ELF-1 (cell line): ENCODE measurements around the gene ARFIP1.
"Not testable (repeated sequence)": the region's sequence is repeated elsewhere in the genome, so short reads cannot be mapped to it uniquely, and the experiment has no call there.

Experiments used
- DNase-seq: peaks from one replicate; pipeline ENCODE4 v3.0.0-alpha.2; 2016; ENCODE audit warnings: low read depth, low spot score

ARFIP1 gene, protein sequence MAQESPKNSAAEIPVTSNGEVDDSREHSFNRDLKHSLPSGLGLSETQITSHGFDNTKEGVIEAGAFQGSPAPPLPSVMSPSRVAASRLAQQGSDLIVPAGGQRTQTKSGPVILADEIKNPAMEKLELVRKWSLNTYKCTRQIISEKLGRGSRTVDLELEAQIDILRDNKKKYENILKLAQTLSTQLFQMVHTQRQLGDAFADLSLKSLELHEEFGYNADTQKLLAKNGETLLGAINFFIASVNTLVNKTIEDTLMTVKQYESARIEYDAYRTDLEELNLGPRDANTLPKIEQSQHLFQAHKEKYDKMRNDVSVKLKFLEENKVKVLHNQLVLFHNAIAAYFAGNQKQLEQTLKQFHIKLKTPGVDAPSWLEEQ

DNA sequence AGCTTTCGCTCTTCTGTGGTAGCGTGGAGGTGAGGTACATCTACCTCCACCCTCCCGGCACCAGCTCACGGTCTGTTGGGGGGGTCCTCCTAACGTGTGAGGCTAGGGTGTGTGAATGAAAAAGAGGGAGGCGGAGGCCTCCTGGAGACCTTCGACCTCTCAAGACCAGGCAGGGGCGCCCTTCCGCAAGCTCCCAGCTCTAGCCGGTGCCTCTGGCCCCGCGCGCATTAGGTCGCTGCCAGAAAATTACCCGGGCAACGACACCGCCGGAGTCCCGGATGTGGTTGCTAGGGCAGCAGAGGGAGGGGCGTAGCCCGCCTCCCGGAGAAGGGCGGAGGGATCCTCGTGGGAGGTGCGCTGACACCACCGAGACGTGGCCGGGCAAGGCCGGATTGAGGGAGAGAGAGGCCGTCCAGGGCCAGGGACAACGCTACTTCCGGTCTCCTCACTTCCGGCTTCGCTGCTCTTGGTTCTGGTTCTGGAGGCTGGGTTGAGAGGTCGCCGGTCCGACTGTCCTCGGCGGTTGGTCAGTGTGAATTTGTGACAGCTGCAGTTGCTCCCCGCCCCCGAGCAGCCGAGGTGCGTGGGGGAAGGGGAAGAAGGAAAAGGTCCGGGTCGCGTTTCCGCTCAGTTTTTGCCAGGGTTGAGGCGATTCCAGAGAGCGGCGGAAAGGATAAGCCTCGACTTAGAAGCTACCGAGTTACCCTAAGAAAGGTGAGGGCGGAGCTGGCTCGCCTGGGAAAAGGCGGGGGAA, at the start of gene ARFIP1, which contains the start of gene TIGD4:
Gene ARFIP1 (plus strand): TSS at position 442 of the 754 bp plus-strand sequence. CDS start 49,680 bp downstream, outside the sequence.
Gene TIGD4 (minus strand): TSS at position 218 of the 754 bp plus-strand sequence. CDS start 8,726 bp downstream, outside the sequence.
- peak; percentile 99 for DNase-seq

DNA sequence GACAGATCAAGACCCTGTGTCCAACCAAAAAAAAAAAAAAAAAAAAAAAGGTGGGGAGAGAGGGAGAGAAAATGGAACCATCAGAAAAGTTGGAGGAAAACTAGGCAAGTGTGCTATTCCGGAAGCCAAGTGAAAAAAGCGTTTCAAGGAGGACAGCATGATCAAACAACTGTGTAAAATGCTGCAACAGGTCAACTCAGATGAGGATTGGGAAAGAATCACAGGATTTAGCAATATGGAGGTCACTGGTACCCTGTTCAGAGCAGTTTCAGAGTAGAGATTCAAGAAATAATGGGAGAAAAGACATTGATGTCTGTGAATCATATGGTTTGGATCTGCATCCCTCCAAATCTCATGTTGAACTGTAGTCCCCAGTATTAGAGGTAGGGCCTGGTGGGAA, 47.8 kb upstream of the ARFIP1 start:
- no peak for DNase-seq

DNA sequence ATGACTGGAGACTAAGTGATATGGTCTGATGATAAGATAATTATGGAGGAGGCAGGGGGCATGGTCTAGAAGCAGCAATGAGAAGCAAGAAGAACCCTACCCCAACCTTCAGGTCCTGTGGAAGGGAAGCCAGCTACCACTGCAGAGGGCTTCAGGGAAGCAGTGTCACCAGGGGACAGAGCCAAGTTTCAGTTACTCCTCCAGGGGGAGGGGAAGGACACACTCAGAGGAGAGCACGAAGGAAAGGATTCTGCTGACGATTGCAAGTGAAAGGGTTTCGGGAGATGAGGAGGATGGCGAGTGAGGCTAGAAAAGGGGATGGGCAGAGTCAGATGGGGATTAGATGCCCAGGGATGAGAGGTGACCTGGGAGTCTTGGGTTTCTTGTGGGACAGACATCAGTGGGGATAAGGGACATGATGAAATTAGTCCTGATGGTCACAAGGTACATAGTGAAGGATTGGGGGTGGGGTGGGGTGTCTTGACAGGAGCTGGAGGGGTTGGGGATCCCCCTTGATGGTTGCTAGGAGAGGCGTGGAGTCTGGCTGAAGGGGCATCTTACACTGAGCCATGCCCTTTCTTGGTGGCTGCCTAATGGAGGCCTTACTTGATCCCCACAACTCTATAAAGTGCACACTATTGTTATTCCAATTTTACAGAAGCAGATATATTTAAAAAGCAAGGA, 45.6 kb upstream of the ARFIP1 start:
- DNase-seq, result no peak

DNA sequence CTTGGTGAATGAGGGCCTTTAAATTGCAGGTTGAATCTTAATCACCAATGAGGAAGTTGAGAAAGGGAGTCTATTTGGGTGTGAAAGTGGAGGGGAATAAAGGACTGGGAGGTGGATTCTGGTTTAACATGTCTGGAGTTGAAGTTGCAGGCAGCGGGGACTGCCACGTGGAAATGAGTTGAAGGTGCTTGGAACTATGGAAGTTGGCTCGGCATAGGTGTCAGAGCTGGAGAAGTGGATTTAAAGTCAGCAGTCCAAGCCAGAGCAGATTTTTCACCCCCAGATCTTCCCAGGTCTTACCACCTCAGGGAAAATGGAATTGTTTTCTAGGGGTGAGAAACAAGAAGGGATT, 45.1 kb upstream of the ARFIP1 start:
- peak; percentile 18 for DNase-seq

DNA sequence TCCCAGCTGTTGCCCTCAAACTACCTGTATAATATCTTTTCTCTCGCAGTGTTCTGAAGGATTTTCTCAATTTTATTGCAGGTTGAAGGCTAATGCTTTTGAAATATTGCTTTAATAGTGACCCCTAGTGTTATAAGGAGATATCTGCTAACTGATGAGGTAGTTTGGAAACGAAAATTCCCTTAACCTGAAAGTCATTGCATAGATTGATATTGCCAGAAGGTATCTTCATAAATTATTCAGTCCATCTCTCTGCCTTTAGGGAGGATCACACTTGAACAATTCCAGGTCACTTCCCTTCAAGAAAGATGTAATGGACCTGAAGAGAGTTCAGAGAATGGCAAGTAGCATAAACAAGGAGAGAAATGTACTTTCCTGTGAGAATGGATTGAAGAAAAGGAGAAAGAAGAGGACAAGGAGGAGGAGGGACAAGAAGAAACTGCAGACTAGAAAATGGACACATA, 44.3 kb upstream of the ARFIP1 start:
- DNase-seq, result no peak

DNA sequence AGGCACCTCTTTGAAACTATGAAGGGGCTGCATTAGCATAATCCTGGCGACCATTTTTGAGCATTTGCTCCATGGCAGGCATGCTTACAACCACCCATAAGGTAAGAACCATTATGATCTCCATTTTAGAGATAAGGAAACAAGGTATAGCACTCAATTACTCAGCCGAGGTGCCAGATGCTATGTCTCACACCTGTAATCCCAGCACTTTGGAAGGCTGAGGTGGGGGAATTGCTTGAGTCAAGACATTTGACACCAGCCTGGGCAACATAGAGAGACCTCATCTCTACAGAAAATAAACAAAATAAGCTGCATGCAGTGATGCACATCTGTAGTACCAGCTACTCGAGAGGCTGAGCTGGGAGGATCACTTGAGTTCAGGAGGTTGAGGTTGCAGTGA, 43.8 kb upstream of the ARFIP1 start:
- DNase-seq, result no peak

DNA sequence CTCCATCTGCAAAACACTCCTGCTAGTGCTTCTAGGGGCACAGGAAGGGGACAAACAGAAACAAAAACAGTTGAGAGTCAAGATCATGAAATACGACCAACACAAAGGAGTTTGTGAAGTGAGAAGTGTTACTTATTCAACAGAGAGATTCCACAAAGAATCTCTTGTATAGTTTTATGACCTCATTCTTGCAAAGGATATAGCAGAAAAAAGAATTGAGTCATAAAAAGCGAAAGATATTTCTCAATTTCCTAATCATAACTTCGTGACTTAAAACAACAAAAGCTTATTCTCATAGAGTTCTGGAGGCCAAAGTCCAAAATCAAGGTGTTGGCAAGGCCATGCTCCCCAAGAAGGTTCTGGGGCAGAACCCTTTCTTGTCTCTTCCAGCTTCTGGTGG, 40.9 kb upstream of the ARFIP1 start:
- no peak for DNase-seq

DNA sequence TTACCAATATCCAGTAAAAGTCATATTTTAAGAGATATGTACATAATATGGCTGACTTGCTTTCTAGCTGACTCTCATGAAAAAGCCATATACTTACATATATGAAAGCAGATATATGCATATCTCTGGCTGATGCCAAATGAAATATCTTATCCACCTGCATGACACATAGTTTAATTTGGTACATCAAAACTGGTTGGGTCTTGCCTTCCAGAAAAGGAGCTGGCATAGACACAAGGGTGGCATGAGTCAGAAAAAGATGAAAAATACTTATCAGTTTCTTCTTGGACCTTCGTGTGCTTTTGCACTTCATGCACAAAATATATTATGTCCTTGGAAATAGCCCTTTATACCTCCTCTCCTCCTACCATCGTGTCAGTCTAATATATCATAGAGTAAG, 32.3 kb upstream of the ARFIP1 start:
- DNase-seq, result no peak

DNA sequence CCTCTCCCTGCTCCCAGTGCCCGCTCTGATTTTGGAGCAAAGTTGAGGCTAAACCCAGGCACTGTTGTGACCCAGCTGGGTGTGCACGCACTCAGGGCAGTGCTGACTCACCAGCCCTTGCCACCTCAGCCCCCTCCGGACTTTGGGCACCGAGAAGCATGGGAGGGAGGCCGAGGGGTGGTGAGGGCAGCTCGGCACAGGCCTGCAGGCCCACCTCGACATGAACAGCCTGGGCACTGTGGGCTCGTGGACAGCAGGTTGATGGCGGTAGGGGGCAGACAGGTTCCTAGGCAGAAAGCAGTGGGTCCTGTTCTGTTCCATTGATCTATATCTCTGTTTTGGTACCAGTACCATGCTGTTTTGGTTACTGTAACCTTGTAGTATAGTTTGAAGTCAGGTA, 31.1 kb upstream of the ARFIP1 start:
- DNase-seq, result no peak

DNA sequence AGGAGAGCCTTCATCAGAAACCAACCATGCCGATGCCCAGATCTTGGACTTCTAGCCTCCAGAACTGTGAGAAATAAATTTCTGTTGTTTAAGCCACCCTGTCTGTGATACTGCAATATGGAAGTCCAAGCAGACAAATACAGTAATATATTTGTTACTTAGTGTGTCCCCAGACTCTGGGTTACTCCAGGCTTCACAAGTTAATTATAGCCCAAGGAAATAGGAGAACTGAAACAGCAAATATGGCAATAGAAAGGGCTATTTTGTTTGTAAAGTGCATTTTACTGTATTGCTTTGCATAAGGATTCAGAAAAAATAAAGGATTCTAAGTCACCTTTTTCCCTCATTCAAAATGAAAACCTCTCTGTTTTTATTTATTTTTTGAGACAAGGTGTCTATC, 16.0 kb upstream of the ARFIP1 start:
- no peak for DNase-seq

DNA sequence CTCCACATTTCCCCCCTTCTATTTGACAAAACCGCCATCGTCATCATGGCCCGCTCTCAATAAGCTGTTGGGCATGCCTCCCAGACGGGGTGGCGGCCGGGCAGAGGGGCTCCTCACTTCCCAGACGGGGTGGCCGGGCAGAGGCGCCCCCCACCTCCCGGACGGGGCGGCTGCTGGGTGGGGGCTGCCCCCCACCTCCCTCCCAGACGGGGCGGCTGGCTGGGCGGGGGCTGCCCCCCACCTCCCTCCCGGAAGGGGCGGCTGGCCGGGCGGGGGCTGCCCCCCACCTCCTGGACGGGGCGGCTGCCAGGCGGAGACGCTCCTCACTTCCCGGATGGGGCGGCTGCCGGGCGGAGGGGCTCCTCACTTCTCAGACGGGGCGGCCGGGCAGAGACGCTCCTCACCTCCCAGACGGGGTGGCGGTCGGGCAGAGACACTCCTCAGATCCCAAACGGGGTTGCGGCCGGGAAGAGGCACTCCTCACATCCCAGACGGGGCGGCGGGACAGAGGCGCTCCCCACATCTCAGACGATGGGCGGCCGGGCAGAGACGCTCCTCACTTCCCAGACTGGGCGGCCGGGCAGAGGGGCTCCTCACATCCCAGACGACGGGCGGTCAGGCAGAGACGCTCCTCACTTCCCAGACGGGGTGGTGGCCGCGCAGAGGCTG, 14.6 kb upstream of the ARFIP1 start:
- DNase-seq, result not testable (repeated sequence)

DNA sequence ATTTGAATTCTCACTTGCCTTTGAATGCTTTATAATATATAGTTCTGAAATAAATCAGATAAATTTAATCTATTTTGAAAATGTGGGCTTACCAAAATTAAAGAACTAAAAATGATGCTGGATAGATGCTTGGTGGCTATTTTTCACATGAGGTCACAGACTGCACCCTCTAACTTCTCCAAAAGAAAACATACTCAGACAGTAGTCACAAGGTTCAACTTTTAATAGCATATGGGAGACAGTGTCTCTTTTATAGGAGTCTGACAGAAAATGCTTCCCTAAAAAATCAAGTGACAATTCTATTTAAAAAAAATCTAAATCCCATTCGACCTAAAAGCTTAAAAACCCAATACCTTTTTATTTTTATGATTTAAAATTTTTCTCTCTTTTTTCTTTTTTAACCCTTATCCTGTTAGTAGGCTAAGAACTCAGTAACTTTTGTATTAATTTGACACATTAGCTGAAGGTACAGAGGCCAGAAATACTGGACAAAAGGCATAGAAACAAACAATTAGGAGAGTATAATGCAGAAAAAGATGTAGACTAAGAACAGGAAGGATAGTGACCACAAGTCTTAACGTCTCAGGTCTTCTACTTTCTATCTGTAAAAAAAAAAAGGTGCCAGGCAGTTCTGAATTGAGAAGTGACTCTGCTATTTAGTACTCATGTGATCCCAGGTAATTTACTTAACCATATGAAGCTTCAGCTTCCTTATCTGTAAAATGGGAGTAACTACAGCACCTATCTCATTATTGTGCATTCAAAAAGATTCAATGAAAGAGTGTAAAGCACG, 7.8 kb upstream of the ARFIP1 start:
- DNase-seq, result no peak

DNA sequence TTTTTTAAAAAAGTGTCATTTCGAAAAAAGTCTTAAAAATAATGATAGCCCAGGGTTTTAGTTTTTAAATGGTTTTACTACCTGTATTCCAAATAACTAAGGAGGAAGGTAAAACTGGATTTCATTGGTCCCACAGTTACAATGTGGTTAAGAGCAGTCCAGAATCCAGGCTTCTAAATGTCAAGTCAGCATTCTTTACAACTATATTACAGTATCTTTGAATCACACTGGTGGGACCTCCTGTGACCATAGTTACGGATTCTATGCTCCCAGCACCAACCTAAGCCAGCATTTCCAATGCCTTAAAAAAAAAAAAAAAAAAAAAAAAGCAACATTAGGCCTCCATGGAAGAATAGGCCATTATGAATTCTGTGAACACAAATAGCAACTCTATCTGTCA, 6.4 kb upstream of the ARFIP1 start:
- no peak for DNase-seq

DNA sequence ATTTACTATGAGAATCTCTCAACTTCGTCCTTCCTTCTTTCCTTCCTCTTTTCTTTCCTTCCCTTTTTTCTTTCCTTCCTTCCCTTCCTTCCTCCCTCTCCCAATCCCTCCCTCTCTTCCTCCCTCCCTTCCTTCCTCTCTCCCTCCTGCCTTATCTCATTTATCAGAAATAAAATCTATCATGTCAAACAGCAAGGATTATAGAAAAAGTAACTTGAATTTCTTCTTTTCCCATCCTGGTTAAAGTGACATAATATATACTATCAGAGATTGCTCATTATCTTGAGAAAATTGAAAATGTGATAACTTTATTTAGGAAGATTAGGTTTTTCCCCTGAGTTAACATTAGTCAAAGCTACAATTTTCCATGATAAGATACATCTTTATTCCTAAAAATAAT, 5.8 kb upstream of the ARFIP1 start:
- DNase-seq, result no peak

DNA sequence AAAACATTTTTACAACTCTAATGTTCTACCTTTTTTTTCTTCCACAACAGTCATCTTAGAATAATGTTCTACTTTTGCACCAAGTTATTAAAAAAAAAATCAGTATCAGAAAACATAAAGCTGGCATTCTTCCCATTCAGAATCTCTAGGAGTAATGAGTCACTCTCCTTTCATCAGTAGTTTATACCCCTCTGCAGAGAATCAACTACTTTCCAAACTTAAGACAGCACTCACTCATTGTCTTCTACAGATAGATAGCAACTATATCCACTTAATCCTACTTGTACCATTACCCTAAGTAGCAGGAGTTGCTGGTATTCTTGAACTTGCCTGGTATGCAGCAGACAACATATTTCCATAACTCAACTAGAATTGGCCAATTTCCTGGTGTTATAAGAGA, 3.4 kb upstream of the ARFIP1 start:
- DNase-seq, result no peak

DNA sequence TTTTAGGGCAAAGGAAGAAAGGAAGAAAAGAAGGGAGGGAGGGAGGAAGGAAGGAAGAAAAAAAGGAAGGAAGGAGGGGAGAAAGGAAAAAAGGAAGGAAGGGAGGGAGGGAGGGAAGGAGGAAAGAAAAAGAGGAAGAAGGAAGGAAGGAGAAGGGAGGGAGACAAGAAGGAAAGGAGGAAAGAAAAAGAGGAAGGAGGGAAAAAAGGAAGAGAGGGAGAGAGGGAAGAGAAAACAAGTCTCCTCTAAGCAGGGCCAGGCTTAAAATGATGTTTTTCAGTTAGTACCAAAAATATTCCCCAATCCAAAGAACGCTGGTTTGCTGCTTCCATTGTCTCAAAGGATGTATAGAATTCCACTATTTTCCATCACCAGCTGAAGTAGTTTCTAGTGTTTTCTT, 2.3 kb upstream of the ARFIP1 start:
- no peak for DNase-seq

DNA sequence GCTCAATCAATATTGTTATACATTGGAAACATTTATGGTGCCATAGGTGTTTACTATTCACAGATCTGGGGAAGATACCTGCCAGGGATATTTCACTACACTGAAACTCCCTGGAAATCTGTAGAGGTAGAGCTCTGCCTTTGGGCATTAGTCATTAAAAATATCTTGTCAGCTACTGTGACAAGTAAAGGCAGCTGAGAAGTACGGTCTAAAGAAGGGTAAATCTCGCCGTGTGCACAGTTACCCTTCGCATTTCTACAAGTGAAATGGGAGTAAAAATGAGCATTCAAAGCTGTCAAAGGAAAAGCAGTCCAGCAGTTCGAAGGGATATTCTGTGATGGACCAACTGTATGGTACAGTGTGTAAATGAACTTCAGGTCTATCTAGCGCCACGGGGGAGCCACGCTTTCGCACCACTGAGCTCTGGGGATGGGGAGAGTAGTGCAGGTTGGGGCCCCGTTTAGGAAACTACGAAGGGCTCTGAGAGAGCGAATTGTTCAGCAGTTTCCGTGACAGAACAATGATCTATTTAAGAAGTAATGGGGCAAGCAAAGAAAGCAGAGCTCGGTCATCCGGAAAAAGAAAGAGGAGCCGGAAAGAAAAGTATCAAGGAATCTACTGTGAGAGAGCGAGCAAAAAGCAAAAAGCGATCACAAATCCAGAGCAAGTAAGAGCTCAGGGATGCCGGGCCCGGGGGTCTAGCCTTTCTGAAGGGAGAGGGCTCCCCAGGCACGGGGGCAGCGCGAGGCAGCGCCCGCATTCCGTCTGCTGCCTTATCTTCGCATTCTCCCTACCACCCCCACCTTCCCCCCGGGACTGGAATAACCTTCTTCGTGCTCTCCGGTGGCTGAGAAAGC, 870 bp upstream of the ARFIP1 start:
- DNase-seq, result no peak

DNA sequence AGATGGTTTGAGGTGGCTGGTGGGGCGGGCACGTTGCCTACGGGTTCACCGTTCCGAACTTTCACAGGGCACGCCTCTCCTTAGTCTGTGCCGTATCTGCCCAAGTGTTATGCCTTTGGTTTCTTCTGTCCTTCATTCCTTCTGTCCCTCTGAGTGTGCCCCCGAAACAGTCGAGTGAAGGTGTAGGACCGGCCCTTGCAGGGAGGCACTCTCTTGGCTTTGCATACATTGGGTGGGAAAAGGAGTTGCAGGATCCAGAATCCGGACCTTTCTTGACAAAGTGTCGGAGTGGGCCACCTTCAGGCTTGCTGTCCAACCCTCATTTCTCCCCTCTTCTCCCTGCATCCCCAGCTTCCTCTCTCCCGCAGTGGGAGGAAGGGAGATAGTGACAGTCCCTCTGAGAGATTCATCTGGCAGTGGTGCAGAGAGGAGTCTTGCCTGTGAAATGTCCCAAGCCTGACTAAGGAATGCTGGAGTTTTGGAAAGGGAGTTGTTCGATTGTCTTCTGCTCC, 569 bp downstream of the ARFIP1 start:
- no peak for DNase-seq

DNA sequence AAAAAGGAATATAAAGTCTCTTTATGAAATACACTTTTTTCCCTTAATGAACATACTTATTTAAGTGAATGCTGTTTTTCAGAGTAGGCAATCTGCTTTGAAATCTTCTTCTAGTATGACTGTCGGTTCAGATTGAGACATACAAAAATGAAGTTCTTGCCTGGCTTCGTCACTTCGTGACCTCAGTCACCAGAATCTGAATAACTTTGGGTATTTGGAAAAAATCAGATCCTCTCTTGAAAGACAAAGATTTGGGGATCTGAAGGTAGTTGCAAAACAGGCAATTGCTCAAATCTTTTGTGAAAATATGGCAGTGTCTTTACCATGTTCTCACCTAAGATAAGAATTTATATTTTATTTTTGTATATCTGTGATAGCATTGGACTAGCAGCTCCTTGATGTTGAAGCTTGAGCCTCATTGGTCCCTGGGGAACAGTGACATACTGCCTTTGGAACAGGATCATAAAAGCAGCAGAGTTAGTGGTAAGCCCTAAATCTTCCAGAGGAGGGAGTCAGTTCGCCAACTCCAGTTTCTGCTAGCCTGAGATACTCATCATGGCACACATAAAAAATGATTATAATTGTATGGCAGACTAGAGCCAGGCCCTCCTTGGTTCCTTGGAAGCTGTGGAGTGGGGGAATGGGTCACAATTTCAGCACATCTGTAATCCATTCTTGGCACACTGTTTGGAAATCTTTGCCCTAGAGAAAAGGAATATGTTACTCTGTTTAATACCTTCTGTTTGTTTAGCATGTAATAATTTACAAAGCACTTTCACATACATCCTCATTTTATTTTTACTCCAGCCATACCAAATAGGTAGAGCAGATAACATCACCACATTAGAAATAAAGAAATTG, 5.0 kb downstream of the ARFIP1 start:
- DNase-seq, result peak; percentile 24
